Osteocyte (in vitro differentiated cells): Measurements from ENCODE around the gene CD44. TPM values are rescaled to one million over a fixed set of nuclear protein-coding genes. Genes with fewer than 3 reads are reported as not detected.

Experiments used
- DNase-seq: peaks from one replicate; pipeline ENCODE4 v3.0.0; 2021; ENCODE audit warnings: mixed read lengths; ENCODE audit not compliant: unreplicated experiment; ENCODE audit errors: extremely low spot score
- H3K27ac Mint-ChIP-seq: one replicate; pipeline ENCODE4 v1.8.0; 2021; ENCODE audit warnings: mild to moderate bottlenecking, mixed read lengths; ENCODE audit not compliant: unreplicated experiment
- H3K27me3 Mint-ChIP-seq: one replicate; pipeline ENCODE4 v1.8.0; 2021; ENCODE audit warnings: mixed read lengths; ENCODE audit not compliant: unreplicated experiment
- H3K36me3 Mint-ChIP-seq: one replicate; pipeline ENCODE4 v1.8.0; 2021; ENCODE audit warnings: mixed read lengths; ENCODE audit not compliant: unreplicated experiment
- H3K4me1 Mint-ChIP-seq: one replicate; pipeline ENCODE4 v1.8.0; 2021; ENCODE audit warnings: mixed read lengths; ENCODE audit not compliant: unreplicated experiment
- H3K4me3 Mint-ChIP-seq: one replicate; pipeline ENCODE4 v1.8.0; 2021; ENCODE audit warnings: mild to moderate bottlenecking, moderate library complexity, mixed read lengths; ENCODE audit not compliant: unreplicated experiment
- H3K9me3 Mint-ChIP-seq: one replicate; pipeline ENCODE4 v1.8.0; 2021; ENCODE audit warnings: mixed read lengths; ENCODE audit not compliant: unreplicated experiment
- CTCF ChIP-seq: fragments of 200-600 bp; sonication (generic); IDR thresholded peaks from 2 replicates; pipeline ENCODE4 v1.5.0; 2021; ENCODE audit warnings: antibody characterized with exemption, mild to moderate bottlenecking, moderate library complexity
- total RNA-seq: library from RNA; stranded (reverse); gene quantifications from 2 replicates; pipeline ENCODE4 v1.2.1, GENCODE V29; 2021

Gene CD44
- total RNA-seq, 1 donor from 2014 or later: 283 TPM

GRCh38 chr11:35155677-35156076 lies 16.7 kb downstream of the CD44 start:
- H3K27ac Mint-ChIP-seq: no peak overlapping the region
- H3K36me3 Mint-ChIP-seq: peaks cover 2% of the 10 kb centered on the region
- H3K27me3 Mint-ChIP-seq: no peaks in the 10 kb centered on the region
- no peaks in the 10 kb centered on the region for H3K9me3 Mint-ChIP-seq
- TF ChIP-seq CTCF: no peak
- peaks cover 69% of the 10 kb centered on the region for H3K4me1 Mint-ChIP-seq
- no peak for DNase-seq
- H3K4me3 Mint-ChIP-seq: no peak overlapping the region

GRCh38 chr11:35157814-35158700 lies 19.1 kb downstream of the CD44 start:
- H3K4me1 Mint-ChIP-seq: peaks cover 73% of the 10 kb centered on the region
- H3K9me3 Mint-ChIP-seq: no peaks in the 10 kb centered on the region
- no peak overlapping the region for H3K4me3 Mint-ChIP-seq
- peak overlapping the region; percentile 63 for H3K27ac Mint-ChIP-seq
- no peak for DNase-seq
- H3K27me3 Mint-ChIP-seq: no peaks in the 10 kb centered on the region
- TF ChIP-seq CTCF: no peak
- H3K36me3 Mint-ChIP-seq: peaks cover 2% of the 10 kb centered on the region

GRCh38 chr11:35158701-35159510 lies 19.9 kb downstream of the CD44 start:
- H3K27ac Mint-ChIP-seq: peak overlapping the region; percentile 63
- H3K4me1 Mint-ChIP-seq: peaks cover 73% of the 10 kb centered on the region
- no peak for TF ChIP-seq CTCF
- H3K27me3 Mint-ChIP-seq: no peaks in the 10 kb centered on the region
- peaks cover 2% of the 10 kb centered on the region for H3K36me3 Mint-ChIP-seq
- H3K4me3 Mint-ChIP-seq: no peak overlapping the region
- no peaks in the 10 kb centered on the region for H3K9me3 Mint-ChIP-seq
- no peak for DNase-seq

- no peaks in the 10 kb centered on the region for H3K27me3 Mint-ChIP-seq
- H3K36me3 Mint-ChIP-seq: peaks cover 2% of the 10 kb centered on the region
- no peak for TF ChIP-seq CTCF
- peaks cover 77% of the 10 kb centered on the region for H3K4me1 Mint-ChIP-seq
- DNase-seq: no peak
- no peaks in the 10 kb centered on the region for H3K9me3 Mint-ChIP-seq
- H3K4me3 Mint-ChIP-seq: no peak overlapping the region
- H3K27ac Mint-ChIP-seq: peak overlapping the region; percentile 38
Observed at GRCh38 chr11:35160246-35160824, 21.4 kb downstream of the CD44 start.
